Measurements from ENCODE around the gene TCAF1.

DNA sequence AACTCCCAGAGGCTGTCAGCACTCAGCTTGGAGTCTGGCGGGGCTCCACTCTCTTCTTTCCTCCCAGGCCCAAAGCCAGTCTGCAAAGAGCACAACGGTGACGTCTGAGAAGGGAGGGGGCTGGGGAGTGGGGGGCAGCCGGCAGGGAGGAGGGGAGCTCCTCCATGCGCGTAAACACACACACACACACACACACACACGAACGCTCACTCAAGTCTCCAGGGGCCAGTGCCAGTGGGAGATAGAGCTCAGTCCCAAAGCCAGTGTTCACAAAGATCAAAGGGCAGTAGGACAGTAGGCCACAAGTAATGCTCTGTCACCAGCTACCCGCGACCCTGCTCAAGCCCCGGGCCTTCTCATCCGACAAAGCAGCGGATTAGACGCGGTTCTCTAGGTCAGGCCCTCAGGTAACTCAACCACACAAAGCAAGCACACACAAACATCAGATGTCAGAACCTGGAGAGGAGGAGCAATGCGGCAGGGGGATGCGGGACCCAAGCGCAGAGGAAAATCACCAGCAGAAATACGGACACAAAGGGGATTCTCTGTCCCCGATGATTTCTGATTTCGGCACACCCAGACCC is 19.9 kb downstream of the TCAF1 start:
- TF ChIP-seq EP300 (conservative IDR thresholded peaks at IDR 0.05; ENCODE audit: poor library complexity, severe bottlenecking) (peak; percentile 70), SMC3 (conservative IDR thresholded peaks at IDR 0.05; ENCODE audit: poor library complexity) (no peak), TAF1 (IDR thresholded peaks at IDR 0.05; ENCODE audit: low read depth) (peak; percentile 62), EZH2 (IDR thresholded peaks at IDR 0.05; ENCODE audit: borderline replicate concordance, insufficient read depth, low read length, poor library complexity, severe bottlenecking) (no peak), MXI1 (conservative IDR thresholded peaks at IDR 0.05; ENCODE audit: poor library complexity, severe bottlenecking) (peak; percentile 22), POLR2AphosphoS5 (IDR thresholded peaks at IDR 0.05) (peak; percentile 97), RAD21 (conservative IDR thresholded peaks at IDR 0.05) (no peak)
- TF ChIP-seq, protein P1, sequence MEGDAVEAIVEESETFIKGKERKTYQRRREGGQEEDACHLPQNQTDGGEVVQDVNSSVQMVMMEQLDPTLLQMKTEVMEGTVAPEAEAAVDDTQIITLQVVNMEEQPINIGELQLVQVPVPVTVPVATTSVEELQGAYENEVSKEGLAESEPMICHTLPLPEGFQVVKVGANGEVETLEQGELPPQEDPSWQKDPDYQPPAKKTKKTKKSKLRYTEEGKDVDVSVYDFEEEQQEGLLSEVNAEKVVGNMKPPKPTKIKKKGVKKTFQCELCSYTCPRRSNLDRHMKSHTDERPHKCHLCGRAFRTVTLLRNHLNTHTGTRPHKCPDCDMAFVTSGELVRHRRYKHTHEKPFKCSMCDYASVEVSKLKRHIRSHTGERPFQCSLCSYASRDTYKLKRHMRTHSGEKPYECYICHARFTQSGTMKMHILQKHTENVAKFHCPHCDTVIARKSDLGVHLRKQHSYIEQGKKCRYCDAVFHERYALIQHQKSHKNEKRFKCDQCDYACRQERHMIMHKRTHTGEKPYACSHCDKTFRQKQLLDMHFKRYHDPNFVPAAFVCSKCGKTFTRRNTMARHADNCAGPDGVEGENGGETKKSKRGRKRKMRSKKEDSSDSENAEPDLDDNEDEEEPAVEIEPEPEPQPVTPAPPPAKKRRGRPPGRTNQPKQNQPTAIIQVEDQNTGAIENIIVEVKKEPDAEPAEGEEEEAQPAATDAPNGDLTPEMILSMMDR (IDR thresholded peaks at IDR 0.05; ENCODE audit: poor library complexity, severe bottlenecking) = no peak
- TF ChIP-seq, protein P2, sequence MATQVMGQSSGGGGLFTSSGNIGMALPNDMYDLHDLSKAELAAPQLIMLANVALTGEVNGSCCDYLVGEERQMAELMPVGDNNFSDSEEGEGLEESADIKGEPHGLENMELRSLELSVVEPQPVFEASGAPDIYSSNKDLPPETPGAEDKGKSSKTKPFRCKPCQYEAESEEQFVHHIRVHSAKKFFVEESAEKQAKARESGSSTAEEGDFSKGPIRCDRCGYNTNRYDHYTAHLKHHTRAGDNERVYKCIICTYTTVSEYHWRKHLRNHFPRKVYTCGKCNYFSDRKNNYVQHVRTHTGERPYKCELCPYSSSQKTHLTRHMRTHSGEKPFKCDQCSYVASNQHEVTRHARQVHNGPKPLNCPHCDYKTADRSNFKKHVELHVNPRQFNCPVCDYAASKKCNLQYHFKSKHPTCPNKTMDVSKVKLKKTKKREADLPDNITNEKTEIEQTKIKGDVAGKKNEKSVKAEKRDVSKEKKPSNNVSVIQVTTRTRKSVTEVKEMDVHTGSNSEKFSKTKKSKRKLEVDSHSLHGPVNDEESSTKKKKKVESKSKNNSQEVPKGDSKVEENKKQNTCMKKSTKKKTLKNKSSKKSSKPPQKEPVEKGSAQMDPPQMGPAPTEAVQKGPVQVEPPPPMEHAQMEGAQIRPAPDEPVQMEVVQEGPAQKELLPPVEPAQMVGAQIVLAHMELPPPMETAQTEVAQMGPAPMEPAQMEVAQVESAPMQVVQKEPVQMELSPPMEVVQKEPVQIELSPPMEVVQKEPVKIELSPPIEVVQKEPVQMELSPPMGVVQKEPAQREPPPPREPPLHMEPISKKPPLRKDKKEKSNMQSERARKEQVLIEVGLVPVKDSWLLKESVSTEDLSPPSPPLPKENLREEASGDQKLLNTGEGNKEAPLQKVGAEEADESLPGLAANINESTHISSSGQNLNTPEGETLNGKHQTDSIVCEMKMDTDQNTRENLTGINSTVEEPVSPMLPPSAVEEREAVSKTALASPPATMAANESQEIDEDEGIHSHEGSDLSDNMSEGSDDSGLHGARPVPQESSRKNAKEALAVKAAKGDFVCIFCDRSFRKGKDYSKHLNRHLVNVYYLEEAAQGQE (IDR thresholded peaks at IDR 0.05; ENCODE audit: borderline replicate concordance) = peak; percentile 90

Data from neural cell (in vitro differentiated cells).